ENCODE data around the gene KLHL14.

DNA sequence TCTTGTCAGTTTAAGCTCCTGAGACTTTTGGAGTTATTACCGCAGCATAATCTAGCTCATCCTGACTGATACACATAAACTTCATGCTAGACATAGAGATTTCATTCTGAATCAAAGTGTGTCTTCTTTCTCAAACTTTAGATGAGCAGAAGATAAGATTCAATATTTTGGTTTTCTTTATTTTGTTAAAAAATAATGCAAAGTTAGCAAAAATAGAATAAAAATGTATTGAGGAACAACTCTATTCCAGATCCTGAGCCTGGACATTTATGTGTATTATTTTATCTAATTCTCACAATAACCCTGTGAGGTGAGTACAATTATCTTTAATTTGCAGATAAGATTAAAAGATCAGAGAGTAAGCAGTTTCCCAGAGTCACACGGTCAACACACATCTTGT, 38.4 kb downstream of the KLHL14 start:
- TF ChIP-seq, protein P1, sequence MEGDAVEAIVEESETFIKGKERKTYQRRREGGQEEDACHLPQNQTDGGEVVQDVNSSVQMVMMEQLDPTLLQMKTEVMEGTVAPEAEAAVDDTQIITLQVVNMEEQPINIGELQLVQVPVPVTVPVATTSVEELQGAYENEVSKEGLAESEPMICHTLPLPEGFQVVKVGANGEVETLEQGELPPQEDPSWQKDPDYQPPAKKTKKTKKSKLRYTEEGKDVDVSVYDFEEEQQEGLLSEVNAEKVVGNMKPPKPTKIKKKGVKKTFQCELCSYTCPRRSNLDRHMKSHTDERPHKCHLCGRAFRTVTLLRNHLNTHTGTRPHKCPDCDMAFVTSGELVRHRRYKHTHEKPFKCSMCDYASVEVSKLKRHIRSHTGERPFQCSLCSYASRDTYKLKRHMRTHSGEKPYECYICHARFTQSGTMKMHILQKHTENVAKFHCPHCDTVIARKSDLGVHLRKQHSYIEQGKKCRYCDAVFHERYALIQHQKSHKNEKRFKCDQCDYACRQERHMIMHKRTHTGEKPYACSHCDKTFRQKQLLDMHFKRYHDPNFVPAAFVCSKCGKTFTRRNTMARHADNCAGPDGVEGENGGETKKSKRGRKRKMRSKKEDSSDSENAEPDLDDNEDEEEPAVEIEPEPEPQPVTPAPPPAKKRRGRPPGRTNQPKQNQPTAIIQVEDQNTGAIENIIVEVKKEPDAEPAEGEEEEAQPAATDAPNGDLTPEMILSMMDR (IDR thresholded peaks at IDR 0.05) = no peak
- TF ChIP-seq POLR2AphosphoS5 (IDR thresholded peaks at IDR 0.05; ENCODE audit: low read depth, low read length) = no peak
